ENCODE measurements around the gene TEX12.

DNA sequence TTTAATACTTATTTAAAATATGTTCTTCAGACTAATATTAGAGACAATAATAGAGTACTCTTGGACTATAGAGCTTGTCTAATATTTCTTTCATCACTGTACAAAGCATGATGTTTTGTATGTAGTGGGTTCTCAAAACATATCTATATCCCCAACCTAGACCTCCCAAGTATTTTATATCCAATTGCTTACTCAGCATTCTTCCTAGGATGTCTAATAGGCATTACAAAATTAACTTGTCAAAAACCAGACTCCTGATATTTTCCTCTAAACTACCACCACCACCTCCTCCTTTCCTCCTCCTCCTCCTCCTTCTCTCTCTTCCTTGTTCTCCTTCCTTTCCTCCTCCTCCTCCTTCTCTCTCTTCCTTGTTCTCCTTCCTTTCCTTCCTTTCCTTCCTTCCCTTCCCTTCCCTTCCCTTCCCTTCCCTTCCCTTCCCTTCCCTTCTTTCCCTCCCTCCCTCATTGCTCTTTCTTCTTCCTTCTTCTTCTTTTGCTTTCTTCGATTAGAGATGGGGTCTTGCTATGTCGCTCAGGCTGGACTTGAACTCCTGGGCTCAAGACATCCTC lies 29.4 kb downstream of the TEX12 start:
- TF ChIP-seq, protein P1, sequence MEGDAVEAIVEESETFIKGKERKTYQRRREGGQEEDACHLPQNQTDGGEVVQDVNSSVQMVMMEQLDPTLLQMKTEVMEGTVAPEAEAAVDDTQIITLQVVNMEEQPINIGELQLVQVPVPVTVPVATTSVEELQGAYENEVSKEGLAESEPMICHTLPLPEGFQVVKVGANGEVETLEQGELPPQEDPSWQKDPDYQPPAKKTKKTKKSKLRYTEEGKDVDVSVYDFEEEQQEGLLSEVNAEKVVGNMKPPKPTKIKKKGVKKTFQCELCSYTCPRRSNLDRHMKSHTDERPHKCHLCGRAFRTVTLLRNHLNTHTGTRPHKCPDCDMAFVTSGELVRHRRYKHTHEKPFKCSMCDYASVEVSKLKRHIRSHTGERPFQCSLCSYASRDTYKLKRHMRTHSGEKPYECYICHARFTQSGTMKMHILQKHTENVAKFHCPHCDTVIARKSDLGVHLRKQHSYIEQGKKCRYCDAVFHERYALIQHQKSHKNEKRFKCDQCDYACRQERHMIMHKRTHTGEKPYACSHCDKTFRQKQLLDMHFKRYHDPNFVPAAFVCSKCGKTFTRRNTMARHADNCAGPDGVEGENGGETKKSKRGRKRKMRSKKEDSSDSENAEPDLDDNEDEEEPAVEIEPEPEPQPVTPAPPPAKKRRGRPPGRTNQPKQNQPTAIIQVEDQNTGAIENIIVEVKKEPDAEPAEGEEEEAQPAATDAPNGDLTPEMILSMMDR (IDR thresholded peaks at IDR 0.05) = no peak
- TF ChIP-seq POLR2A (IDR thresholded peaks at IDR 0.05) = no peak

Measured in uterus (tissue), 2 donors.